GM23248 (cell line): ENCODE data around the gene EPPIN.

Experiments
- EZH2 ChIP-seq: fragments of 200-600 bp; sonication (generic); IDR thresholded peaks from 2 replicates; pipeline ENCODE4 v1.6.1; 2018; ENCODE audit warnings: antibody characterized with exemption, mild to moderate bottlenecking; ENCODE audit not compliant: insufficient read depth, poor library complexity, severe bottlenecking
- EZH2phosphoT487 ChIP-seq: fragments of 200-600 bp; sonication (generic); IDR thresholded peaks from 2 replicates; pipeline ENCODE4 v1.6.1; 2018; ENCODE audit warnings: antibody characterized with exemption, moderate library complexity, mild to moderate bottlenecking, low read depth; ENCODE audit not compliant: insufficient read depth

DNA sequence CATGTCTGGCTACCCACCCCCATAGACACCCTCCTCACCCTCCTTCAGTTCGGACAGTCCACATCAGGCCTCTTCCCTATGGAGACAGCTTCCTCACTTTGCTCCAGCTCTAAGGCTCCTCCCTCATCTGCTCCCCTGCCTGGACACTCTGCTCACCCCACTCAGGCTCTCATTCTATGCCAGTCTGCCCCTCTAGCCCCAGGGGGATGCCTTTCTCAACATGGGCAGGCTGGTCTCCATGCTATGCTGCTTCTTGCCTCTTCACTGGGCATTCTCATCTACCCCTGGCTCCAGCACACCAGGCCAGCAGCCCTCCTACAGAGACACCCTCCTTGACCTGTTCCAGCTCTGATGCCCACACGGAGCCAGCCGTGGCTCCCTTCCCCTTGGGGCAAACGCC, 32.0 kb upstream of the EPPIN start, which contains the start of gene WFDC8:
- no peak for TF ChIP-seq EZH2
- TF ChIP-seq EZH2phosphoT487, result no peak
